ENCODE results near the gene INSC. TPM values are rescaled to one million over a fixed set of nuclear protein-coding genes. Genes with fewer than 3 reads are reported as not detected.

The INSC gene
- total and polyA plus RNA-seq, 2 of the 4 experiments (the other 2 are of a cell fraction): 0.53 to 1.4 TPM

- H2BK15ac ChIP-seq (ENCODE audit: low read depth, low read length): peak overlapping the region; percentile 75; the same call in 2 of the 3 replicates
- peak overlapping the region; percentile 56; the same call in 1 of the 2 replicates for H2BK20ac ChIP-seq (ENCODE audit: low read depth, low read length)
- peak overlapping the region; percentile 73 for H3K14ac ChIP-seq (replicated peaks; ENCODE audit: low read depth, low read length)
- peaks cover 0 to 9% of the 10 kb centered on the region in 2 experiments; a peak in 1 of 4 replicates for H3K79me1 ChIP-seq (ENCODE audit: low read depth in 1 of 2, low read length in 2 of 2)
- H2AK9ac ChIP-seq (replicated peaks; ENCODE audit: low read depth, low read length, poor library complexity): no peak overlapping the region
- peak overlapping the region; percentile 70 for H3K4ac ChIP-seq (ENCODE audit: low read depth, low read length)
- H3K4me3 ChIP-seq (ENCODE audit: insufficient read depth, low read depth, low read length): no peak overlapping the region
- peak overlapping the region; percentile 11; the same call in 1 of the 2 replicates for H4K91ac ChIP-seq (ENCODE audit: insufficient read depth, low read depth, low read length)
- H4K20me1 ChIP-seq (ENCODE audit: insufficient read depth, low read length): no peaks in the 10 kb centered on the region
- H3K9me1 ChIP-seq (ENCODE audit: insufficient read depth, low read length): peaks cover 13% of the 10 kb centered on the region
- in situ Hi-C loops (cut with MboI; ENCODE audit: low sequenced_read_pairs) (no loop called here), dilution Hi-C loops (cut with HindIII; ENCODE audit: low sequenced_read_pairs, unreplicated experiment) (no loop called here), intact Hi-C loops (cut with micrococcal nuclease) (no loop called here)
- H3K27me3 ChIP-seq (ENCODE audit: control insufficient read depth, insufficient read depth, low read length): no peaks in the 10 kb centered on the region
- POLR2A ChIA-PET (ENCODE audit: unreplicated experiment): interaction anchor here (0.5 to 0.6 kb wide), 2 partner anchors 53 to 659 kb away, joined by 3 to 10 read pairs; no protein-coding TSS in a partner anchor
- 0 out of 2 replicates have a peak overlapping the region, but pooled peaks have one; percentile 4 for H3K23ac ChIP-seq (ENCODE audit: low read depth, low read length)
- H3K27ac ChIP-seq (ENCODE audit: insufficient read depth, low read length): no peak overlapping the region
- peak overlapping the region; percentile 57; the same call in 1 of the 2 replicates for H2BK120ac ChIP-seq (ENCODE audit: low read depth, low read length)
- H2AK5ac ChIP-seq (ENCODE audit: low read depth, low read length): no peak overlapping the region
- no peak overlapping the region for H3K56ac ChIP-seq (ENCODE audit: extremely low read depth, insufficient read depth, low read length)
- CTCF ChIA-PET: interaction anchor here (0.9 to 2.7 kb wide), 2 partner anchors 11 to 13 kb away, joined by 4 to 11 read pairs; no protein-coding TSS in a partner anchor
- no TSS peak for BruUV-seq (replicated peaks)
- ATAC-seq (ENCODE audit: low read depth) (peak; percentile 65), DNase-seq (peak; percentile 59)
- H3K36me3 ChIP-seq (ENCODE audit: control insufficient read depth, insufficient read depth, low read length): no peaks in the 10 kb centered on the region
- no peak overlapping the region for H4K5ac ChIP-seq (ENCODE audit: low read depth, low read length)
- peak overlapping the region in 1 of 2 experiments; percentile 44; a peak in 2 of 4 replicates for H4K8ac ChIP-seq (ENCODE audit: low read depth in 2 of 2, low read length in 2 of 2)
- peaks cover 2% of the 10 kb centered on the region; the same call in 1 of the 2 replicates for H3K4me1 ChIP-seq (ENCODE audit: control insufficient read depth, insufficient read depth, low read length)
- H2AFZ ChIP-seq (replicated peaks; ENCODE audit: low read length, poor library complexity): peak overlapping the region; percentile 68
- 50% methylated on average over 3 of the region's 3 CpGs; no CpG with 5 or more reads in 1 of the 2 experiments for WGBS, 2 experiments (ENCODE audit: extremely low coverage in 2 of 2, insufficient read length in 1 of 2)
- no peak overlapping the region; the same call in 1 of the 2 replicates for H3K9ac ChIP-seq (ENCODE audit: low read depth, low read length)
- H2BK5ac ChIP-seq (ENCODE audit: low read depth, low read length, poor library complexity, severe bottlenecking): peak overlapping the region; percentile 68
- peak overlapping the region; percentile 34; the same call in 1 of the 2 replicates for H3K18ac ChIP-seq (ENCODE audit: low read depth, low read length)
- no peaks in the 10 kb centered on the region for H3K9me3 ChIP-seq (ENCODE audit: control insufficient read depth, insufficient read depth, low read length)
- peak overlapping the region; percentile 38; the same call in 1 of the 2 replicates for H3K4me2 ChIP-seq (ENCODE audit: low read depth, low read length)
- no peak for TF ChIP-seq RCOR1 (IDR thresholded peaks at IDR 0.05; ENCODE audit: insufficient replicate concordance, low read length)
- TF ChIP-seq RAD21 (IDR thresholded peaks at IDR 0.05; ENCODE audit: low read length): no peak
- TF ChIP-seq USF2 (IDR thresholded peaks at IDR 0.05; ENCODE audit: low read depth, low read length): no peak
- no peak for TF ChIP-seq MXI1 (IDR thresholded peaks at IDR 0.05; ENCODE audit: borderline replicate concordance, low read depth, low read length)
- no peak for TF ChIP-seq ELK1 (IDR thresholded peaks at IDR 0.05; ENCODE audit: borderline replicate concordance, low read depth, low read length)
- no peak for TF ChIP-seq POLR2A (IDR thresholded peaks at IDR 0.05; ENCODE audit: low read depth, low read length)
- no peak for TF ChIP-seq RFX5 (IDR thresholded peaks at IDR 0.05; ENCODE audit: low read depth, low read length)
- no peak for TF ChIP-seq SMC3 (IDR thresholded peaks at IDR 0.05; ENCODE audit: low read depth, low read length)
- TF ChIP-seq BHLHE40 (IDR thresholded peaks at IDR 0.05; ENCODE audit: low read depth, low read length): no peak
- no peak for TF ChIP-seq MAZ (IDR thresholded peaks at IDR 0.05; ENCODE audit: borderline replicate concordance, low read depth, low read length)
- TF ChIP-seq CHD1 (IDR thresholded peaks at IDR 0.05; ENCODE audit: low read depth, low read length): no peak
- no peak for TF ChIP-seq FOS (IDR thresholded peaks at IDR 0.05; ENCODE audit: low read depth, low read length)
- TF ChIP-seq NFE2L2 (IDR thresholded peaks at IDR 0.05; ENCODE audit: low read depth, low read length): no peak
- no peak for TF ChIP-seq MAFK (IDR thresholded peaks at IDR 0.05; ENCODE audit: low read depth, low read length)
- no peak for TF ChIP-seq CEBPB (IDR thresholded peaks at IDR 0.05; ENCODE audit: low read depth, low read length)
Observed at GRCh38 chr11:15146271-15147003, 31.7 kb downstream of the INSC start.
